DOHH2 (cell line): ENCODE data around the gene MID1.

Experiments used
- CTCF ChIP-seq: fragments of 200-600 bp; sonication (generic); IDR thresholded peaks from one replicate; pipeline ENCODE4 v1.5.1; 2014; ENCODE audit warnings: antibody characterized with exemption, mild to moderate bottlenecking, low read depth, low read length; ENCODE audit not compliant: poor library complexity, severe bottlenecking
- EZH2phosphoT487 ChIP-seq: fragments of 200-600 bp; sonication (generic); IDR thresholded peaks from 2 replicates; pipeline ENCODE4 v1.6.1; 2017; ENCODE audit warnings: borderline replicate concordance, mild to moderate bottlenecking, antibody characterized with exemption, low read length, moderate library complexity, mixed read lengths

GRCh38 chrX:10423716-10424115 is 196.7 kb downstream of the MID1 start:
- TF ChIP-seq CTCF = no peak
- TF ChIP-seq EZH2phosphoT487 = no peak
